ENCODE data around the gene PTP4A2.
"Not testable (repeated sequence)": the region's sequence is repeated elsewhere in the genome, so short reads cannot be mapped to it uniquely, and the experiment has no call there.

The PTP4A2 gene

GRCh38 chr1:31949862-31950261, 11.7 kb upstream of the PTP4A2 start:
- no peak for DNase-seq (ENCODE audit: low spot score)

- not testable (repeated sequence) for DNase-seq (ENCODE audit: low spot score)
These were observed 7.5 kb upstream of the PTP4A2 start for GRCh38 chr1:31945677-31946076.

- peak; percentile 88 for DNase-seq (ENCODE audit: low spot score)
These were observed 6.3 kb upstream of the PTP4A2 start for GRCh38 chr1:31944205-31945089.

DNA sequence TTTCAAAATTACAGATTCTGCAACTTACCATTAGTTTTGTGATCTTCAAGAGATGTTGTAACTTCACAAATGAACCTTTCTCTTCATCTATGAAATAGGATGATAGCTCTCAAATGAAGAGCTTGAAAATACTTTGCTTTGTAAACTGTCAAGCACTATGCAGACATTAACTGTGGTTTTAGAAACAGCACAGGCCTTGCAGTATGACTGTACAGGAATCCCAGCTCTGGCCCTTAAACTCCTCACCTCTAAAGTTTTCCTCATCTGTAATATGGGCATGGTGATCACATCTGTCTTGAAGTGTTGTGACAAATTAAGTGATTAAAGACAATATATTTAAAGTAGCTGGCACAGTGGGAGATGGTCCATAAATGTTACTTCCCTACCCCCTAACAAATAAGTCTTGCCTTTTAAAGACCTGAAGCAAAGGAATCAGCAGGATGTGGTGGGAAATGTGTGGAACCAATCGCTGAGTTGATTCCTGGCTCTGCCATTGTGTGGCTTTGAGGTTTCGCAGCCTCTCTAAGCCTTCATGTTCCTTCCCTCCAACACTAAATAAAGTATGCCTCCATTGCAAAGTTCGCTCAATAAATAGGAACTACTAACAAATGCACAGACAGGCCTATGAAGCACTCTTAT, 5.5 kb upstream of the PTP4A2 start:
- DNase-seq (ENCODE audit: low spot score), result no peak

DNA sequence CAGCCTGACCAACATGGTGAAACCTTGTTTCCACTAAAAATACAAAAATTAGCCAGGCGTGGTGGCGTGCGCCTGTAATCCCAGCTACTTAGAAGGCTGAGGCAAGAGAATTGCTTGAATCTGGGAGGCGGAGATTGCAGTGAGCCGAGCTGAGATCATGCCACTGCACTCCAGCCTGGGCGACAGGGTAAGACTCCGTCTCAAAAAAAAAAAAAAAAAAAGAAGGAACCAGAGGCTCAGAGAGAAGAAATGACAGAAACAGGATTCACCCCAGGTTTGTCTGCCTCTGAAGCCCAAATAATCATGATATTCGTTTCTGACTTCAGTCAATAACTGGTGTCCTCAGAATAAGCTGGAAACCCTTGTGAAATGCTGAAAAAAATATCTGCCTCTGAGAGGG, 3.9 kb upstream of the PTP4A2 start:
- not testable (repeated sequence) for DNase-seq (ENCODE audit: low spot score)

- peak; percentile 30 for DNase-seq (ENCODE audit: low spot score)
These were observed 1.5 kb upstream of the PTP4A2 start for GRCh38 chr1:31939484-31940329.

GRCh38 chr1:31937300-31938183, 626 bp downstream of the PTP4A2 start:
- peak; percentile 62 for DNase-seq (ENCODE audit: low spot score)

GRCh38 chr1:31936981-31937299, 1.2 kb downstream of the PTP4A2 start:
- no peak for DNase-seq (ENCODE audit: low spot score)

DNA sequence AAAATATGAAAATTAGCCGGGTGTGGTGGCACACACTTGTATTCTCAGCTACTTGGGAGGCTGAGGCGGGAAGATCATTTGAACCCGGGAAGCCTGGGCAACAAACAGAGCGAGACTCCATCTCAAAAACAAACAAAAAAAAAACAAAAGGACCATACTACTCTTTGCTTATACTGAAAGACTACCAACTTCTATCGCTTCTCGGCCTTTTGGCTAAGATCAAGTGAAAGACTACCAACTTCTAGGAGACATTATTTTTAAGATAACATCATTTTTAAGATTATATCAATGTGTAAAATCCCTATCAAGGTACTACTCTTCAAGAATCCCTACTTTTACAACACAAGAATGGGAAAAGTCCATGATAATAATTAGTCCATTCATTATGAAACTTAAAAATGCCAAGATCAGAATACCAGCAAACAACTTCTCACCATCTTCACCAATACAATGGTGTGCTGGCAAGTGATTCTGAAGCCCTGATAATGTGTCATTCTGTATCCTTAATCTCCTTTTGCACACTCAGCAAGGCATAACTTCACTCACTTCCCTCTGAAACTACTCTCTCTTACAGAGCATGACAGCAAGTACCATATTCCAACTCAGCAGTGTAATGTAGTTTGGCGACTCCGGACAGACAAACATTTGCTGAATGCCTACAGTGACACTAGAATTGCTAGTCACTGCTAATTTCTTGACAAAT, 1.7 kb downstream of the PTP4A2 start:
- DNase-seq (ENCODE audit: low spot score), result no peak

DNA sequence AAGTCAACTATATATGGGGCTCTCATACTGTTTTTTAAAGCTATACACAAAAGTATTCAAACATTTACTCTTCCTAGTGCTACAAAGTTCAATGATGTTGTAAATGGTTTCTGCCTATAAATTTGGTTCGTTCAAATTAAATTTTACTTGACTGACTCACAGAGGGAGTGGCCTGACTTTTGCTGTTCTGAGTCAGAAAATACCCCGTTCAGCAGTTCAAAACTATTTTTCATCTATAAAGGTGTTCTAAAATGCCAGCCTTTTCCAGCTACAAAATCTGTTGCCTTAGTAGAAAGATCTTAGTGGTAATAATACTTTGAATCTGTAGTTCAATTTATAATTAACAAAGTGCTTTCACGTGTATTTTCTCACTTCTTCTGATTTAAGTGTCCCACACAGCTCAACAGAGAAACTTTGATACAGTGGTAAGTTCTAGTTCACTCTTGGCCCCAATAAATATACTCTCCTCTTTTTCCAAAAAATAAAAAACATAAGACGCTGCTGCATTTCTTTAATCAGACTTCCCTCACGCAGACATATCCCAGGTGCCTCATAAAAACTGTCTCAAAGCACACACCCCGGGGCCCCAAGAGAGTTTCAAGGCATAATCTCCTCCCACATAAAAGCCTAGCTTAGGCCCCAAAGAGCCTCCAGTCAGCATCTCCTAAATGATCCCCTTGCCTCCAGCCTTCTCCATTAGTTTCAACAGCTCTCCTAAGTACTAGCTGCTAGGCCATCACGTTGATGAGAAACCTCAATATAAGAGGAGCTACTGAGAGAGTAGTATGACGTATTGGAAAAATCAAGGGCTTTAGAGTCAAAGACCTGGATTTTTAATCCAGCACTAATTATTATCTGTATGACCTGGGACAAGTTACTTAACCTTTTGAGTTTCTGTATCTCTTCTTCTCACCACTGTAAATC, 3.2 kb downstream of the PTP4A2 start:
- peak; percentile 53 for DNase-seq (ENCODE audit: low spot score)

- DNase-seq (ENCODE audit: low spot score), result no peak
These were observed 5.5 kb downstream of the PTP4A2 start for GRCh38 chr1:31932491-31933316.

DNA sequence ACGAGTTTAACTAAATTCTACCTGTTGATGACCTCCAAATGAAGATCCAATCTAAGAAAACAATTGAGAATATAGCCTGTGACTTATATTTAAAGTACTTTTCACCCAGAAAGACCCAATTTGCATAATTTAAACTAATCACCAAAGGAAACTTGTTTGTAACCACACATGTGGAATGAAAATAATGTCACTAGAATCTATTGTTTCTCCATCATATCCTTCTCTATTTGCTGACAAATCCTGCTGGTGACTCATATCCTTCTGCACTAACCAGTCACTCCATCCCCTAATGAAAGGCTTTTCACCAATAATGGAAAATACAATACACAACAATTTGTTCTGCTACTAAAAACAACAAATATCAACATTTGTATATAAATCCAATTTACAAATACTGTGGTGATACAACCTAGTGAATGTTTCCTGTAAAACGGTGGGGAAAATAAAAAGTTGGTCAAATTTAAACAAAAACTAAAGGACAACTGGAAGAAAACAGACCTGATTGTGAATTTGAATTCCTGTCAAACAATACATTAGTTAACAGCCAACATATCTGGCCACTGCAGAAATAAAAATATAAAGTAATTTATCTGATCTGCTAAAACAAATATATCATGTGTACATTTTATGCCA, 6.5 kb downstream of the PTP4A2 start:
- peak; percentile 51 for DNase-seq (ENCODE audit: low spot score)

DNA sequence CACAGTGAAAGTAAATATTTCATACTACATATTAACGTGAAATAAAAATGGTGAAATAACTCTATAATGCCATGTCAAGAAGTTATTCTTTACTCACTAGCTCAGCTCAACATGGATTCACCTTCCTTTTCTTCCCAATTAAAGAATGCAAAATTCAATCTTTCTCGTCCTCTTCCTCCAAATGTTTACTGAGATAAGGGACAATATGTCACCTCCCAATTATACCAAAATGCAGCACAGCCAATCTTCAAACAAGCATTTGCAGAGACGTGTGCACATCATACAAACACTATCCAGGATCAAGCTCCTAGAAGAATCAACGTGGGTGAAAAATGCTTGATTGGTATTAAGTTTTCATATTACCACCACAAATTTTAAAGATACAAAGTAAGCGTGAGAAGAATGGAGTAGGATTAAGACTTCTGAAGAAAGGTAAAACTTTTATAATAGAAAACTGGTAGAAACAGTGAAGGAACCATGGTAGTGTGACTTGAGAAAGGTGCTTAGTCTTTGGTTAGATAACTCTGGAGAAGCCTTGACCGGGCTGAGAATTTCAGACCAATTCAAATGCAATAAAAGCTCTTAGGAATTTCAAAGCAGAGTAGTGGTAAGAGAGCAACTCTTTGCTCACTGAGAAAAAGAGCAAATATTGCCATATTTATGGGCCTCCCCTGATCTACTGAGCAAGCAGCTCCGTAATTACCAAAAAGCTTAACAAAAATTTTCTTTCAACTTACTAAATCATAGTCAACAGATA, 7.2 kb downstream of the PTP4A2 start:
- no peak for DNase-seq (ENCODE audit: low spot score)

- no peak for DNase-seq (ENCODE audit: low spot score)
These were observed 10.5 kb downstream of the PTP4A2 start for GRCh38 chr1:31927661-31927980.

GRCh38 chr1:31926853-31927660, 11.1 kb downstream of the PTP4A2 start:
- no peak for DNase-seq (ENCODE audit: low spot score)

DNA sequence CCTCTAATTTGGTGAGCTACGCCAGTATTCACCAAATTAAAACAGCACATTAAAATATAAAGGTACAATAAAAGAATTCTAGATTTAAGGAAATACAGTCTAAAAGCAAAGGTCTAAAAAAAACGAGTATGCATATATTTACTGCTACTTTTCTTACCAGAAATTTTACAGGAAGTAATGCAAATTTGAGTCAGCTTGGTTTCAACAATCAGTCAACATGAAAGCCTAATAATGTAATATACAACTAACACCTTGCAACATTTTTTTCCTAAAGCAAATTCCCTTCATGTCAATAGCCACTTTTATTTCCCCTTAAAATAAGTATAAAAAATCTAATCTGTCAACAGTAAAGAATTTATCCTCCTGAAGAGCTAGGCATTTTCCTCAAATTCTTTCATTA, 11.9 kb downstream of the PTP4A2 start:
- DNase-seq (ENCODE audit: low spot score), result no peak

DNA sequence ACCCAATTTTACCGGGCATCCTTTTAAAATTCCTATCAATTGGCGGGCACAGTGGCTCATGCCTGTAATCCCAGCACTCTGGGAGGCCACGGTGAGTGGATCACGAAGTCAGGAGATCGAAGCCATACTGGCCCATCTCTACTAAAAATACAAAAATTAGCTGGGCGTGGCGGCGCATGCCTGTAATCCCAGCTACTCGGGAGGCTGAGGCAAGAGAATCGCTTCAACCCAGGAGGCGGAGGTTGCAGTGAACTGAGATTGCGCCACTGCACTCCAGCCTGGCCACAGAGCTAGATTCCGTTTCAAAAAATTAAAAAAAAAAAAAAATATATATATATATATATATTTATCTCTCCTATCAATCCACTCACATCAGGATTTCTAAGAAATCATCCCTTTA, 12.3 kb downstream of the PTP4A2 start:
- not testable (repeated sequence) for DNase-seq (ENCODE audit: low spot score)
